ENCODE data around the gene ZNF84. TPM values are rescaled to one million over a fixed set of nuclear protein-coding genes. Genes with fewer than 3 reads are reported as not detected.

ZNF84 gene
- total and polyA plus RNA-seq, 7 donors, result 2.8 to 23.7 (median 10.4) TPM

GRCh38 chr12:133105620-133106019 lies 68.3 kb downstream of the ZNF84 start:
- no peak for ATAC-seq
- Histone ChIP-seq H3K4me3 (no peak overlapping the region), H3K27ac (no peak overlapping the region), H3K4me1 (no peaks in the 10 kb centered on the region), H3K27me3 (ENCODE audit: insufficient read depth in 3 of 3, low read length in 2 of 3) (no peaks in the 10 kb centered on the region), H3K36me3 (ENCODE audit: insufficient read depth in 1 of 2, low read depth in 1 of 2) (peaks cover 19 to 49% of the 10 kb centered on the region in 2 donors), H3K9me3 (peaks cover 99% of the 10 kb centered on the region)
- 97 to 99% (median 98%) methylated on average over 3 of the region's 3 CpGs for WGBS, 3 donors
- intact Hi-C loops (cut with DNase I), result no loop called here
- TF ChIP-seq CTCF (IDR thresholded peaks at IDR 0.05), result no peak
- DNase-seq, result no peak

- Histone ChIP-seq H3K4me3 (no peak overlapping the region), H3K4me1 (no peaks in the 10 kb centered on the region), H3K27me3 (ENCODE audit: insufficient read depth in 3 of 3, low read length in 2 of 3) (no peaks in the 10 kb centered on the region), H3K36me3 (ENCODE audit: insufficient read depth in 1 of 2, low read depth in 1 of 2) (peaks cover 19 to 43% of the 10 kb centered on the region in 2 donors), H3K27ac (no peak overlapping the region), H3K9me3 (peaks cover 99% of the 10 kb centered on the region)
- no peak for TF ChIP-seq CTCF (IDR thresholded peaks at IDR 0.05)
- ATAC-seq, result no peak
- 98 to 99% (median 99%) methylated on average over 5 of the region's 5 CpGs for WGBS, 3 donors
- intact Hi-C loops (cut with DNase I), result no loop called here
- no peak for DNase-seq
Observed at GRCh38 chr12:133106253-133106652, 68.9 kb downstream of the ZNF84 start.

- intact Hi-C loops (cut with DNase I), result no loop called here
- 96 to 100% (median 97%) methylated on average over 1 of the region's 1 CpG for WGBS, 3 donors
Observed at GRCh38 chr12:133107121-133107520, 69.8 kb downstream of the ZNF84 start.

GRCh38 chr12:133108150-133108549 lies 70.8 kb downstream of the ZNF84 start:
- TF ChIP-seq CTCF (IDR thresholded peaks at IDR 0.05), result no peak
- 97 to 99% (median 98%) methylated on average over 2 of the region's 2 CpGs for WGBS, 3 donors
- Histone ChIP-seq H3K4me3 (no peak overlapping the region), H3K4me1 (no peaks in the 10 kb centered on the region), H3K27me3 (ENCODE audit: insufficient read depth in 3 of 3, low read length in 2 of 3) (no peaks in the 10 kb centered on the region), H3K9me3 (peaks cover 99% of the 10 kb centered on the region), H3K27ac (no peak overlapping the region), H3K36me3 (ENCODE audit: insufficient read depth in 1 of 2, low read depth in 1 of 2) (peaks cover 19 to 30% of the 10 kb centered on the region in 2 donors)
- intact Hi-C loops (cut with DNase I), result no loop called here
- no peak for DNase-seq
- no peak for ATAC-seq

More at GRCh38 chr12:133107121-133107520, 69.8 kb downstream of the ZNF84 start:
- H3K4me1 ChIP-seq, result no peaks in the 10 kb centered on the region
- ATAC-seq (no peak), DNase-seq (no peak)
- H3K27me3 ChIP-seq (ENCODE audit: insufficient read depth in 3 of 3, low read length in 2 of 3), result no peaks in the 10 kb centered on the region
- H3K4me3 ChIP-seq, result no peak overlapping the region
- H3K27ac ChIP-seq, result no peak overlapping the region
- no peak for TF ChIP-seq CTCF (IDR thresholded peaks at IDR 0.05)
- H3K36me3 ChIP-seq (ENCODE audit: insufficient read depth in 1 of 2, low read depth in 1 of 2), result peaks cover 19 to 36% of the 10 kb centered on the region in 2 donors
- peaks cover 99% of the 10 kb centered on the region for H3K9me3 ChIP-seq

Other genes with a start within 250 kb of the ZNF84 start
- gene GOLGA3, start 208.6 kb upstream of the ZNF84 start, total RNA-seq, result 10 to 100 TPM; 25.2 to 40.8 (median 31.5) TPM
- 10 to 100 TPM in 2 of 3 donors, 1 to 10 TPM in 1; 7.5 to 32.6 (median 14.0) TPM for gene GOLGA3, start 208.6 kb upstream of the ZNF84 start, polyA plus RNA-seq
- 10 to 100 TPM in 2 of 4 donors, 1 to 10 TPM in 2; 7.9 to 13.8 (median 11.3) TPM for gene CHFR, start 149.9 kb upstream of the ZNF84 start, total RNA-seq
- 10 to 100 TPM in 1 of 3 donors, 1 to 10 TPM in 2; 7.0 to 15.0 (median 9.8) TPM for gene CHFR, start 149.9 kb upstream of the ZNF84 start, polyA plus RNA-seq
- gene ZNF605, start 81.2 kb upstream of the ZNF84 start, total RNA-seq, result 1 to 10 TPM; 6.6 to 8.8 (median 7.8) TPM
- gene ZNF605, start 81.2 kb upstream of the ZNF84 start, polyA plus RNA-seq, result 1 to 10 TPM; 1.6 to 4.1 (median 2.5) TPM
- gene ZNF26, start 51.1 kb upstream of the ZNF84 start, total RNA-seq, result 1 to 10 TPM; 2.9 to 3.9 (median 3.3) TPM
- 1 to 10 TPM; 1.4 to 4.0 (median 2.1) TPM for gene ZNF26, start 51.1 kb upstream of the ZNF84 start, polyA plus RNA-seq
- 1 to 10 TPM; 3.9 to 9.8 (median 7.5) TPM for gene ZNF140, start 43.4 kb downstream of the ZNF84 start, total RNA-seq
- gene ZNF140, start 43.4 kb downstream of the ZNF84 start, polyA plus RNA-seq, result 10 to 100 TPM in 1 of 3 donors, 1 to 10 TPM in 2; 5.3 to 25.7 (median 6.6) TPM
- 1 to 10 TPM in 1 of 4 donors, under 1 TPM in 3; 0.69 to 1.1 (median 0.93) TPM for gene ZNF891, start 92.8 kb downstream of the ZNF84 start, total RNA-seq
- gene ZNF891, start 92.8 kb downstream of the ZNF84 start, polyA plus RNA-seq, result 1 to 10 TPM in 1 of 3 donors, under 1 TPM in 2; 0.24 to 1.1 (median 0.31) TPM
- gene ZNF10, start 93.1 kb downstream of the ZNF84 start, total RNA-seq, result 1 to 10 TPM; 2.5 to 5.3 (median 3.3) TPM
- 1 to 10 TPM; 2.1 to 9.3 (median 3.0) TPM for gene ZNF10, start 93.1 kb downstream of the ZNF84 start, polyA plus RNA-seq
- gene ZNF268, start 144.0 kb downstream of the ZNF84 start, total RNA-seq, result 1 to 10 TPM; 3.5 to 6.4 (median 6.0) TPM
- 1 to 10 TPM; 1.1 to 6.4 (median 2.0) TPM for gene ZNF268, start 144.0 kb downstream of the ZNF84 start, polyA plus RNA-seq
- gene ANHX, start 198.4 kb downstream of the ZNF84 start, total RNA-seq, result not detected
- gene ANHX, start 198.4 kb downstream of the ZNF84 start, polyA plus RNA-seq, result not detected